ENCODE measurements around the gene PLEKHA3. TPM values are rescaled to one million over a fixed set of nuclear protein-coding genes. Genes with fewer than 3 reads are reported as not detected.

The PLEKHA3 gene
- total and polyA plus RNA-seq, 9 of the 15 experiments (the other 6 are each of a cell fraction or from before 2014, with no cell fraction given) = 2.3 to 23.4 (median 10.5) TPM

- TF ChIP-seq MGA (IDR thresholded peaks at IDR 0.05) (no peak), RFX1 (IDR thresholded peaks at IDR 0.05) (no peak), ZNF324 (CRISPR knock-in tag; IDR thresholded peaks at IDR 0.05) (no peak), ZNF41 (CRISPR knock-in tag; conservative IDR thresholded peaks at IDR 0.05) (no peak), ZNF561 (CRISPR knock-in tag; conservative IDR thresholded peaks at IDR 0.05) (no peak), POLR2AphosphoS5 (IDR thresholded peaks at IDR 0.05; ENCODE audit: control insufficient read depth, insufficient read depth, low read depth, low read length) (no peak), SIN3B (IDR thresholded peaks at IDR 0.05; ENCODE audit: low read depth) (no peak), PBX2 (CRISPR knock-in tag; IDR thresholded peaks at IDR 0.05; ENCODE audit: low read depth) (no peak), PBX2 (tag; conservative IDR thresholded peaks at IDR 0.05; ENCODE audit: low read depth) (no peak), NUFIP1 (IDR thresholded peaks at IDR 0.05; ENCODE audit: partially characterized antibody) (no peak), SMARCE1 (IDR thresholded peaks at IDR 0.05) (no peak), HMG20B (CRISPR knock-in tag; IDR thresholded peaks at IDR 0.05) (no peak), ATF7 (IDR thresholded peaks at IDR 0.05) (no peak), PRPF4 (IDR thresholded peaks at IDR 0.05; ENCODE audit: insufficient read depth, low read depth, low read length, poor library complexity, severe bottlenecking) (no peak), ZNF146 (CRISPR knock-in tag; IDR thresholded peaks at IDR 0.05; ENCODE audit: unreplicated experiment) (no peak)
These were observed 49.9 kb downstream of the PLEKHA3 start (continued) for GRCh38 chr2:178530131-178530530.
